ENCODE results near the gene USP17L28.
A peak's percentile ranks its signal among the peaks of the same experiment; 100 is the strongest.
"Not testable (repeated sequence)": the region's sequence is repeated elsewhere in the genome, so short reads cannot be mapped to it uniquely, and the experiment has no call there.

The USP17L28 gene, protein sequence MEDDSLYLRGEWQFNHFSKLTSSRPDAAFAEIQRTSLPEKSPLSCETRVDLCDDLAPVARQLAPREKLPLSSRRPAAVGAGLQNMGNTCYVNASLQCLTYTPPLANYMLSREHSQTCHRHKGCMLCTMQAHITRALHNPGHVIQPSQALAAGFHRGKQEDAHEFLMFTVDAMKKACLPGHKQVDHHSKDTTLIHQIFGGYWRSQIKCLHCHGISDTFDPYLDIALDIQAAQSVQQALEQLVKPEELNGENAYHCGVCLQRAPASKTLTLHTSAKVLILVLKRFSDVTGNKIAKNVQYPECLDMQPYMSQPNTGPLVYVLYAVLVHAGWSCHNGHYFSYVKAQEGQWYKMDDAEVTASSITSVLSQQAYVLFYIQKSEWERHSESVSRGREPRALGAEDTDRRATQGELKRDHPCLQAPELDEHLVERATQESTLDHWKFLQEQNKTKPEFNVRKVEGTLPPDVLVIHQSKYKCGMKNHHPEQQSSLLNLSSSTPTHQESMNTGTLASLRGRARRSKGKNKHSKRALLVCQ

DNA sequence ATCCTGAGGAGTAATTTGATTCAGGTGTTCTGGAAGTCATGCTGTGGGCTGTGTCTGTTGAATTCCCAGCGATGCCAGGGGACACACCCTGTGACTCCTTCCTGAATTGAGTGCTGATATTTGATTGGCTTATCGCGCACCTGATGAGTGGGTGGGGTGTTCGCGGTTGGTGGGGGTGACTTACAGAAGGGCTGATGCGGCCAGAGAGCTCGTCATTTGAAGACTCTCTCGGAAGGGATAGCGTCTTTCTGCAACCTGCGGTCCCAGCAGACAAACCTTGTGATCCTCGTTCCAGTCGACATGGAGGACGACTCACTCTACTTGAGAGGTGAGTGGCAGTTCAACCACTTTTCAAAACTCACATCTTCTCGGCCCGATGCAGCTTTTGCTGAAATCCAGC, at the start of gene USP17L28:
USP17L28 (plus strand) TSS at position 301 of the 400 bp plus-strand sequence; CDS start at position 301, 0 bp downstream.
- not testable (repeated sequence) for DNase-seq

DNA sequence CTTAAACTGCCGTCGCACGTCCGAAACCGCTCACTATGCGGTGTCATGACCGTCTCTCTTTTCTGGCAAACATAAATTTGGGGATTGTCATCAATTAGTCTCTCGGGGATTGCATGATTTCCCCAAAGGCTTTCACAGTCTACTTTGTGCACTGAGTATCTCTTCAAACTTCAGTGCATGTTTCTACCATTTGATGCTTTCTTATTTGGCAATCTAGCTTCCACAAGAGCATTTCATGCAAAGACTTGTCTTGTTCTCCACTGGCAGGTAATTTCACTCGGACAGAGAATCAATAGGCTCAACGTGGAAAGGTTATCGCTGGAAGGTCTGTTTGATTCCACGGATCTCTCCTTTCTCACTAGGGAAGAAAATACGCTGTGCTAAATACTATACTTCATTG, 24.5 kb upstream of the USP17L28 start:
- not testable (repeated sequence) for DNase-seq

DNA sequence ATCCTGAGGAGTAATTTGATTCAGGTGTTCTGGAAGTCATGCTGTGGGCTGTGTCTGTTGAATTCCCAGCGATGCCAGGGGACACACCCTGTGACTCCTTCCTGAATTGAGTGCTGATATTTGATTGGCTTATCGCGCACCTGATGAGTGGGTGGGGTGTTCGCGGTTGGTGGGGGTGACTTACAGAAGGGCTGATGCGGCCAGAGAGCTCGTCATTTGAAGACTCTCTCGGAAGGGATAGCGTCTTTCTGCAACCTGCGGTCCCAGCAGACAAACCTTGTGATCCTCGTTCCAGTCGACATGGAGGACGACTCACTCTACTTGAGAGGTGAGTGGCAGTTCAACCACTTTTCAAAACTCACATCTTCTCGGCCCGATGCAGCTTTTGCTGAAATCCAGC, 23.8 kb upstream of the USP17L28 start, which contains the start of gene USP17L24:
USP17L24 (plus strand) TSS at position 301 of the 400 bp plus-strand sequence; CDS start at position 301, 0 bp downstream.
- not testable (repeated sequence) for DNase-seq

DNA sequence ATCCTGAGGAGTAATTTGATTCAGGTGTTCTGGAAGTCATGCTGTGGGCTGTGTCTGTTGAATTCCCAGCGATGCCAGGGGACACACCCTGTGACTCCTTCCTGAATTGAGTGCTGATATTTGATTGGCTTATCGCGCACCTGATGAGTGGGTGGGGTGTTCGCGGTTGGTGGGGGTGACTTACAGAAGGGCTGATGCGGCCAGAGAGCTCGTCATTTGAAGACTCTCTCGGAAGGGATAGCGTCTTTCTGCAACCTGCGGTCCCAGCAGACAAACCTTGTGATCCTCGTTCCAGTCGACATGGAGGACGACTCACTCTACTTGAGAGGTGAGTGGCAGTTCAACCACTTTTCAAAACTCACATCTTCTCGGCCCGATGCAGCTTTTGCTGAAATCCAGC, 19.1 kb upstream of the USP17L28 start, which contains the start of gene USP17L25:
USP17L25 (plus strand) TSS at position 301 of the 400 bp plus-strand sequence; CDS start at position 301, 0 bp downstream.
- not testable (repeated sequence) for DNase-seq

DNA sequence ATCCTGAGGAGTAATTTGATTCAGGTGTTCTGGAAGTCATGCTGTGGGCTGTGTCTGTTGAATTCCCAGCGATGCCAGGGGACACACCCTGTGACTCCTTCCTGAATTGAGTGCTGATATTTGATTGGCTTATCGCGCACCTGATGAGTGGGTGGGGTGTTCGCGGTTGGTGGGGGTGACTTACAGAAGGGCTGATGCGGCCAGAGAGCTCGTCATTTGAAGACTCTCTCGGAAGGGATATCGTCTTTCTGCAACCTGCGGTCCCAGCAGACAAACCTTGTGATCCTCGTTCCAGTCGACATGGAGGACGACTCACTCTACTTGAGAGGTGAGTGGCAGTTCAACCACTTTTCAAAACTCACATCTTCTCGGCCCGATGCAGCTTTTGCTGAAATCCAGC, 14.3 kb upstream of the USP17L28 start, which contains the start of gene USP17L26:
USP17L26 (plus strand) TSS at position 301 of the 400 bp plus-strand sequence; CDS start at position 301, 0 bp downstream.
- not testable (repeated sequence) for DNase-seq

DNA sequence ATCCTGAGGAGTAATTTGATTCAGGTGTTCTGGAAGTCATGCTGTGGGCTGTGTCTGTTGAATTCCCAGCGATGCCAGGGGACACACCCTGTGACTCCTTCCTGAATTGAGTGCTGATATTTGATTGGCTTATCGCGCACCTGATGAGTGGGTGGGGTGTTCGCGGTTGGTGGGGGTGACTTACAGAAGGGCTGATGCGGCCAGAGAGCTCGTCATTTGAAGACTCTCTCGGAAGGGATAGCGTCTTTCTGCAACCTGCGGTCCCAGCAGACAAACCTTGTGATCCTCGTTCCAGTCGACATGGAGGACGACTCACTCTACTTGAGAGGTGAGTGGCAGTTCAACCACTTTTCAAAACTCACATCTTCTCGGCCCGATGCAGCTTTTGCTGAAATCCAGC, 9.6 kb upstream of the USP17L28 start, which contains the start of gene USP17L5:
USP17L5 (plus strand) TSS at position 301 of the 400 bp plus-strand sequence; CDS start at position 301, 0 bp downstream.
- DNase-seq: not testable (repeated sequence)

DNA sequence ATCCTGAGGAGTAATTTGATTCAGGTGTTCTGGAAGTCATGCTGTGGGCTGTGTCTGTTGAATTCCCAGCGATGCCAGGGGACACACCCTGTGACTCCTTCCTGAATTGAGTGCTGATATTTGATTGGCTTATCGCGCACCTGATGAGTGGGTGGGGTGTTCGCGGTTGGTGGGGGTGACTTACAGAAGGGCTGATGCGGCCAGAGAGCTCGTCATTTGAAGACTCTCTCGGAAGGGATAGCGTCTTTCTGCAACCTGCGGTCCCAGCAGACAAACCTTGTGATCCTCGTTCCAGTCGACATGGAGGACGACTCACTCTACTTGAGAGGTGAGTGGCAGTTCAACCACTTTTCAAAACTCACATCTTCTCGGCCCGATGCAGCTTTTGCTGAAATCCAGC, 4.8 kb upstream of the USP17L28 start, which contains the start of gene USP17L27:
USP17L27 (plus strand) TSS at position 301 of the 400 bp plus-strand sequence; CDS start at position 301, 0 bp downstream.
- DNase-seq: not testable (repeated sequence)

DNA sequence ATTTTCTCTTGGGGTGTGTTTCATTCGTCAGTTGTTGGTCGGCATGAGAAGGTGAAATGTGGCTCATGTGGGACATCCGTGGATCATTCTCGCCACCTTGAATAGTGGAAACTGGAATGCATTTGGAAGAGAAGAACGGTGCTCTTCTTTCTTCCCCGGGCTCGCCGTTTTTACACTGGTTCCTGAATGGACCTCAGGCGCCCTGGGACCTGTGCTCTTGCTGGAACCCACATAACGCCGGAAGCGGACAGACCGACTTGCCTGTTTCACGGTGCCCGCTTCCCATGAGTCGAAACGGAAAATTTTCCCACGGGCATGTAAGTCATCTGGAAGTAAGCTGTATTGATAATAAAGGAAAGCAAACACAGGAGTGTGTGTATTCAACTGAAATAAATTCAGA, 2.2 kb downstream of the USP17L28 start:
- not testable (repeated sequence) for DNase-seq

DNA sequence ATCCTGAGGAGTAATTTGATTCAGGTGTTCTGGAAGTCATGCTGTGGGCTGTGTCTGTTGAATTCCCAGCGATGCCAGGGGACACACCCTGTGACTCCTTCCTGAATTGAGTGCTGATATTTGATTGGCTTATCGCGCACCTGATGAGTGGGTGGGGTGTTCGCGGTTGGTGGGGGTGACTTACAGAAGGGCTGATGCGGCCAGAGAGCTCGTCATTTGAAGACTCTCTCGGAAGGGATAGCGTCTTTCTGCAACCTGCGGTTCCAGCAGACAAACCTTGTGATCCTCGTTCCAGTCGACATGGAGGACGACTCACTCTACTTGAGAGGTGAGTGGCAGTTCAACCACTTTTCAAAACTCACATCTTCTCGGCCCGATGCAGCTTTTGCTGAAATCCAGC, 4.6 kb downstream of the USP17L28 start, which contains the start of gene USP17L29:
USP17L29 (plus strand) TSS at position 301 of the 400 bp plus-strand sequence; CDS start at position 301, 0 bp downstream.
- DNase-seq: not testable (repeated sequence)

DNA sequence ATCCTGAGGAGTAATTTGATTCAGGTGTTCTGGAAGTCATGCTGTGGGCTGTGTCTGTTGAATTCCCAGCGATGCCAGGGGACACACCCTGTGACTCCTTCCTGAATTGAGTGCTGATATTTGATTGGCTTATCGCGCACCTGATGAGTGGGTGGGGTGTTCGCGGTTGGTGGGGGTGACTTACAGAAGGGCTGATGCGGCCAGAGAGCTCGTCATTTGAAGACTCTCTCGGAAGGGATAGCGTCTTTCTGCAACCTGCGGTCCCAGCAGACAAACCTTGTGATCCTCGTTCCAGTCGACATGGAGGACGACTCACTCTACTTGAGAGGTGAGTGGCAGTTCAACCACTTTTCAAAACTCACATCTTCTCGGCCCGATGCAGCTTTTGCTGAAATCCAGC, 14.1 kb downstream of the USP17L28 start, which contains the start of gene USP17L30:
USP17L30 (plus strand) TSS at position 301 of the 400 bp plus-strand sequence; CDS start at position 301, 0 bp downstream.
- DNase-seq: not testable (repeated sequence)

DNA sequence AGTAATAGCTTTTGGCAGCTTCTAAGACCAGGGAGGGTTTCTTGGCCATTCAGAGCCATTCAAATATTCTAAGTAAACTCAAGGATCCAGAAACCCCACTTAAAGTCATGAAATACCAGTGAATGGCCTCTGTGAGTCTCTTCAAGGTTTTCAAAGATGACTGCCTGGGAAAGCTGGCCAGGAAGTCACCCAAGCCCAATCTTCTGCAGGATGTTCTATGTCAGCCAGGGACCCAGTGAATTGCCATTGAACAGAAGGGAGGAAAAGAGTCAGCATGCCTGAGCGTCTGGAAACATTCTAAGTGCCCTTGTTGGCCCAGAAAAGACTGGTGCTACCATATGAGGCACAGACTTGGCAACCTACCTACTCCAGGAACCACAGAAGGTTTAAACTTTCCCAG, 31.2 kb downstream of the USP17L28 start:
- DNase-seq: not testable (repeated sequence)

DNA sequence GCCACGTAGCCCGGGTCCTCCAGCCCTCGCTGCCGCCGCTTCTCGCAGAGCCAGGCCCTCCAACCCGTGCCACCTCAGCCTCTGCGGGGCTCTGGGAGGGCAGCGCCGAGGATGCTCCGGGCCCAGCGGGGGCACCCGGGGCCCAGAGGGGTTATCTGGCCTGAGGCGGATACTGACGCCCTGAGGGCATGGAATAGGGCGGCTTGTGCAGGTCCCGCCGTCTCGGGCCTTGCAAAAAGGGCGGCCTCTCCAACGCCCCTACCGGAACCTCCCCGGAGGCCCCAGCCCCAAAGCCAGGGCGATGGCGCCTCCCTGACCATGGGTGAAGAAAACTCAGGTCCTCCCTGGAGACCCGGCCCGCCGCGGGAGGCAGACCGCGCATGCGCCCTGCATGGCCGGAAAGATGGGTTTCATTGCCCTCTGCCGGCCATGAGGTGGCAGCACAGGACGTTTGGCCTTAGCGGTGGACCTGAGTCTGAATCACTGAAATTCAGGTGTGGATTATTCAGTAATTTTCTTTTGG, 32.4 kb downstream of the USP17L28 start:
- peak; percentile 71 for DNase-seq

DNA sequence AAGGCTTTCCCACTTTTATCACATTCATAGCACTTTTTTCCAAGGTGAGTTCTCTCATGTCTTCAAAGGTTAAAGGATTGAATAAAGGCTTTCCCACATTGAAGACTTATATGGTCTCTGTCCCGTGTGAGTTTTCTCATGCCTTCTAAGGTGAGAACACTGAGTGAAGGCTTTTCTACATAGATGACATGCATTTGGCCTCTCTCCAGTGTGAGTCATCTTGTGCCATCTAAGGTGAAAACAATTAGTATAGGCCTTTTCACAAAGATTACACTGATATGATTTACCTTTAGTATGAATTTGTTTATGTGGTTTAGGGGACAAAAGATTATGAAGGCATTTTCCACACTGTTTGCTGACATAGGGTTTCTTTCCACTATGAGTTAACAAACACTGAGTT, 35.4 kb downstream of the USP17L28 start:
- DNase-seq: no peak

DNA sequence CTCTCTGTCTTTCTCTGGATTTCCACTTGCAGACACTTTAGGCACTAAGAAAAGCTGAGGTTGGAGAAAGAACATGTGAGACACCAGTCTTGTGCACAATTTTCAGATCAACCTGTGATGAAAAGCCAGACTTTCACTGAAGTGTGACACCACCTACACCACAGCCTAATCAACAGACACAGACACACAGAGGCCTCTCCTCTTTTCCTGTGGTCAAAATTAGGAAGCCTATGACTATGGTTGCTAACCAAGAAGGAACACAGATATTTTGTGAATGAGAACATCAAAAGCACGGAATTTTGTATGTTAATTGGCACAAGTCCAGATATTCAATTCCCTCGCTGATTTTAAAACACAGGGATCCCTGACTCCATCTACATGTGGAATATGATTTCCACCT, 40.3 kb downstream of the USP17L28 start:
- not testable (repeated sequence) for DNase-seq

Data from activated CD8-positive, alpha-beta memory T cell treated with anti-CD3 and anti-CD28 coated beads for 24 hours (primary cell).